ENCODE measurements around the gene DPYSL4. TPM values are rescaled to one million over a fixed set of nuclear protein-coding genes. Genes with fewer than 3 reads are reported as not detected.

Gene DPYSL4
- polyA plus RNA-seq (2013) = 2.4 and 2.8 TPM in 2 replicates

GRCh38 chr10:132186488-132187429 is at the start of gene DPYSL4:
TSS of gene DPYSL4 (plus strand) at chr10:132186948. CDS start at chr10:132187064, 116 bp downstream.
- no peak within 1 kb of the TSS for H2BK12ac ChIP-seq (ENCODE audit: low read length)
- no peak within 1 kb of the TSS for H2BK120ac ChIP-seq (ENCODE audit: insufficient read depth, low read length, poor library complexity)
- H3K4ac ChIP-seq (ENCODE audit: low read depth, low read length) = no peak within 1 kb of the TSS
- H3K27ac ChIP-seq (ENCODE audit: low read depth, low read length) = no peak within 1 kb of the TSS
- no CpG with 5 or more reads among the region's 109 CpGs for WGBS (ENCODE audit: extremely low coverage, insufficient coverage, insufficient read length)
- H3K4me1 ChIP-seq (ENCODE audit: control insufficient read depth in 1 of 2, insufficient read depth in 2 of 2, low read length in 2 of 2) = peaks cover 0 to 6% of the 10 kb centered on the region in 2 experiments
- no peak within 1 kb of the TSS for H3K14ac ChIP-seq (ENCODE audit: low read length)
- peaks cover 10% of the 10 kb centered on the region for H3K9me3 ChIP-seq (ENCODE audit: insufficient read depth, low read depth, low read length)
- peak within 1 kb of the TSS; percentile 62 for H3K4me3 ChIP-seq (ENCODE audit: low read depth, low read length)
- H3K36me3 ChIP-seq (ENCODE audit: control insufficient read depth in 1 of 2, insufficient read depth in 2 of 2, low read length in 2 of 2) = no peaks in the 10 kb centered on the region
- H4K12ac ChIP-seq (ENCODE audit: low read depth, low read length) = no peak within 1 kb of the TSS
- no peak within 1 kb of the TSS for H4K8ac ChIP-seq (ENCODE audit: low read depth, low read length)
- peak within 1 kb of the TSS; percentile 55 for H3K4me2 ChIP-seq (ENCODE audit: low read length)
- H2BK5ac ChIP-seq (ENCODE audit: low read depth, low read length, poor library complexity) = no peak within 1 kb of the TSS
- H3K9ac ChIP-seq (ENCODE audit: low read length) = no peak within 1 kb of the TSS
- H3K79me2 ChIP-seq (ENCODE audit: control insufficient read depth, insufficient read depth, low read length, poor library complexity) = no peaks in the 10 kb centered on the region
- no peak for DNase-seq
- no peaks in the 10 kb centered on the region for H3K79me1 ChIP-seq (ENCODE audit: low read length)
- no peak within 1 kb of the TSS for H2AFZ ChIP-seq (ENCODE audit: insufficient read depth, low read length, poor library complexity)
- H3K18ac ChIP-seq (ENCODE audit: low read length) = no peak within 1 kb of the TSS
- H2AK5ac ChIP-seq (ENCODE audit: low read length) = no peak within 1 kb of the TSS
- no peak within 1 kb of the TSS for H4K91ac ChIP-seq (ENCODE audit: low read depth, low read length)
- H3K27me3 ChIP-seq (ENCODE audit: insufficient read depth, low read length) = peaks cover 47% of the 10 kb centered on the region
- no peak within 1 kb of the TSS for H3K23ac ChIP-seq (ENCODE audit: low read length)

GRCh38 chr10:132137111-132138072 is 49.4 kb upstream of the DPYSL4 start:
- no peak overlapping the region for H3K9ac ChIP-seq (ENCODE audit: low read length)
- H2BK5ac ChIP-seq (ENCODE audit: low read depth, low read length, poor library complexity) = no peak overlapping the region
- no peak overlapping the region for H3K14ac ChIP-seq (ENCODE audit: low read length)
- no peaks in the 10 kb centered on the region for H3K4me1 ChIP-seq (ENCODE audit: control insufficient read depth in 1 of 2, insufficient read depth in 2 of 2, low read length in 2 of 2)
- H2AK5ac ChIP-seq (ENCODE audit: low read length) = no peak overlapping the region
- H3K79me2 ChIP-seq (ENCODE audit: control insufficient read depth, insufficient read depth, low read length, poor library complexity) = no peaks in the 10 kb centered on the region
- DNase-seq = no peak
- H2BK12ac ChIP-seq (ENCODE audit: low read length) = no peak overlapping the region
- no peak overlapping the region for H3K4me2 ChIP-seq (ENCODE audit: low read length)
- H3K79me1 ChIP-seq (ENCODE audit: low read length) = no peaks in the 10 kb centered on the region
- H3K23ac ChIP-seq (ENCODE audit: low read length) = no peak overlapping the region
- no peaks in the 10 kb centered on the region for H3K9me3 ChIP-seq (ENCODE audit: insufficient read depth, low read depth, low read length)
- no peak overlapping the region for H3K4ac ChIP-seq (ENCODE audit: low read depth, low read length)
- H2AFZ ChIP-seq (ENCODE audit: insufficient read depth, low read length, poor library complexity) = no peak overlapping the region
- H2BK120ac ChIP-seq (ENCODE audit: insufficient read depth, low read length, poor library complexity) = no peak overlapping the region
- H4K8ac ChIP-seq (ENCODE audit: low read depth, low read length) = no peak overlapping the region
- no peak overlapping the region for H3K18ac ChIP-seq (ENCODE audit: low read length)
- no peaks in the 10 kb centered on the region for H3K27me3 ChIP-seq (ENCODE audit: insufficient read depth, low read length)
- H3K27ac ChIP-seq (ENCODE audit: low read depth, low read length) = no peak overlapping the region
- no peaks in the 10 kb centered on the region for H3K36me3 ChIP-seq (ENCODE audit: control insufficient read depth in 1 of 2, insufficient read depth in 2 of 2, low read length in 2 of 2)
- no peak overlapping the region for H4K12ac ChIP-seq (ENCODE audit: low read depth, low read length)
- H4K91ac ChIP-seq (ENCODE audit: low read depth, low read length) = no peak overlapping the region
- WGBS (ENCODE audit: extremely low coverage, insufficient coverage, insufficient read length) = no CpG with 5 or more reads among the region's 40 CpGs
- H3K4me3 ChIP-seq (ENCODE audit: low read depth, low read length) = no peak overlapping the region

DNA sequence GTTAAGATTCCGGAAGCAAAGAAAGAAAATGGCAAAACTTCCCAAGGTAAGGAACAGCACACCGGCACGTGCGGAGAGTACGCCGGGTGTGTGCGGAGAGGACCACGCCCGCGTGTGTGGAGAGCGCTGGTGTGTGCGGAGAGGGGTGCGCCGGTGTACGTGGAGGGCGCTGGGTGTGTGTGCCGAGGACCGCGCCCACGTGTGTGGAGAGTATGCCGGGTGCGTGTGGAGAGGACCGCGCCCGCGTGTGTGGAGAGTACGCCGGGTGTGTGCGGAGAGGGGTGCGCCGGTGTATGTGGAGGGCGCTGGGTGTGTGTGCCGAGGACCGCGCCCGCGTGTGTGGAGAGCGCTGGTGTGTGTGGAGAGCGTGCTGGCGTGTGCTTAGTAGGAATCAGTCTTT is 48.6 kb upstream of the DPYSL4 start:
- H3K9me3 ChIP-seq (ENCODE audit: insufficient read depth, low read depth, low read length) = no peaks in the 10 kb centered on the region
- H3K36me3 ChIP-seq (ENCODE audit: control insufficient read depth in 1 of 2, insufficient read depth in 2 of 2, low read length in 2 of 2) = no peaks in the 10 kb centered on the region
- no peak overlapping the region for H3K4ac ChIP-seq (ENCODE audit: low read depth, low read length)
- no peaks in the 10 kb centered on the region for H3K4me1 ChIP-seq (ENCODE audit: control insufficient read depth in 1 of 2, insufficient read depth in 2 of 2, low read length in 2 of 2)
- H3K9ac ChIP-seq (ENCODE audit: low read length) = no peak overlapping the region
- H3K4me2 ChIP-seq (ENCODE audit: low read length) = no peak overlapping the region
- no peak overlapping the region for H2BK5ac ChIP-seq (ENCODE audit: low read depth, low read length, poor library complexity)
- H3K79me2 ChIP-seq (ENCODE audit: control insufficient read depth, insufficient read depth, low read length, poor library complexity) = no peaks in the 10 kb centered on the region
- no peak overlapping the region for H2BK120ac ChIP-seq (ENCODE audit: insufficient read depth, low read length, poor library complexity)
- H3K23ac ChIP-seq (ENCODE audit: low read length) = no peak overlapping the region
- WGBS (ENCODE audit: extremely low coverage, insufficient coverage, insufficient read length) = no CpG with 5 or more reads among the region's 40 CpGs
- H4K91ac ChIP-seq (ENCODE audit: low read depth, low read length) = no peak overlapping the region
- no peak for DNase-seq
- H3K18ac ChIP-seq (ENCODE audit: low read length) = no peak overlapping the region
- H3K27me3 ChIP-seq (ENCODE audit: insufficient read depth, low read length) = no peaks in the 10 kb centered on the region
- no peak overlapping the region for H2AK5ac ChIP-seq (ENCODE audit: low read length)
- H3K4me3 ChIP-seq (ENCODE audit: low read depth, low read length) = peak overlapping the region; percentile 49
- H2BK12ac ChIP-seq (ENCODE audit: low read length) = no peak overlapping the region
- H4K8ac ChIP-seq (ENCODE audit: low read depth, low read length) = no peak overlapping the region
- H3K14ac ChIP-seq (ENCODE audit: low read length) = no peak overlapping the region
- no peak overlapping the region for H2AFZ ChIP-seq (ENCODE audit: insufficient read depth, low read length, poor library complexity)
- H4K12ac ChIP-seq (ENCODE audit: low read depth, low read length) = no peak overlapping the region
- no peak overlapping the region for H3K27ac ChIP-seq (ENCODE audit: low read depth, low read length)
- H3K79me1 ChIP-seq (ENCODE audit: low read length) = no peaks in the 10 kb centered on the region

DNA sequence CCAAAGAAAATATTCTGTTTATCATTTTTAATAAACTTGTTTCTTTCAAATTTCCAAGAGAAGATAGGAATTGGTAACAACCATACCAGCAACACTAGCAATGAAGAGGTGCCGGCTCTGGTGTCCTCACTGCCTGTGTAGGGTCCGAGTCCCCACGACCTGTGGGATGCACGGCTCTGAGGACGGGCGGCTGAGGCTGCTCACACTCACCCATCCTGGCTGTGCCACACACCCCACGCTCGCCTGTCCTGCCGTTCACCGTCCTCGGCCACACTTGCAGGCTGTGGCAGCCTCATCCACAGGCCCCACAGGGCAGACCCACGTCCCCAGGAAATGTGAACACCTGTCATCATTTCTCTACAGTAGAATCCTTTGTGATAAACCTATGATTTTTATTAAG is 48.2 kb upstream of the DPYSL4 start:
- H3K36me3 ChIP-seq (ENCODE audit: control insufficient read depth in 1 of 2, insufficient read depth in 2 of 2, low read length in 2 of 2) = no peaks in the 10 kb centered on the region
- no peak overlapping the region for H3K4ac ChIP-seq (ENCODE audit: low read depth, low read length)
- no peaks in the 10 kb centered on the region for H3K79me1 ChIP-seq (ENCODE audit: low read length)
- H4K8ac ChIP-seq (ENCODE audit: low read depth, low read length) = no peak overlapping the region
- no peak overlapping the region for H2BK5ac ChIP-seq (ENCODE audit: low read depth, low read length, poor library complexity)
- no peak overlapping the region for H2AK5ac ChIP-seq (ENCODE audit: low read length)
- no peaks in the 10 kb centered on the region for H3K27me3 ChIP-seq (ENCODE audit: insufficient read depth, low read length)
- no peak overlapping the region for H2BK120ac ChIP-seq (ENCODE audit: insufficient read depth, low read length, poor library complexity)
- no peaks in the 10 kb centered on the region for H3K79me2 ChIP-seq (ENCODE audit: control insufficient read depth, insufficient read depth, low read length, poor library complexity)
- H3K14ac ChIP-seq (ENCODE audit: low read length) = no peak overlapping the region
- no peaks in the 10 kb centered on the region for H3K4me1 ChIP-seq (ENCODE audit: control insufficient read depth in 1 of 2, insufficient read depth in 2 of 2, low read length in 2 of 2)
- WGBS (ENCODE audit: extremely low coverage, insufficient coverage, insufficient read length) = no CpG with 5 or more reads among the region's 12 CpGs
- no peak overlapping the region for H3K27ac ChIP-seq (ENCODE audit: low read depth, low read length)
- H2AFZ ChIP-seq (ENCODE audit: insufficient read depth, low read length, poor library complexity) = no peak overlapping the region
- H3K9ac ChIP-seq (ENCODE audit: low read length) = no peak overlapping the region
- no peak overlapping the region for H3K4me2 ChIP-seq (ENCODE audit: low read length)
- H3K18ac ChIP-seq (ENCODE audit: low read length) = no peak overlapping the region
- no peak overlapping the region for H2BK12ac ChIP-seq (ENCODE audit: low read length)
- no peak overlapping the region for H4K91ac ChIP-seq (ENCODE audit: low read depth, low read length)
- H3K9me3 ChIP-seq (ENCODE audit: insufficient read depth, low read depth, low read length) = no peaks in the 10 kb centered on the region
- no peak for DNase-seq
- H4K12ac ChIP-seq (ENCODE audit: low read depth, low read length) = no peak overlapping the region
- no peak overlapping the region for H3K4me3 ChIP-seq (ENCODE audit: low read depth, low read length)
- no peak overlapping the region for H3K23ac ChIP-seq (ENCODE audit: low read length)
